Gastrocnemius medialis (tissue), 4 donors: ENCODE data around the gene B4GALT3. TPM values are rescaled to one million over a fixed set of nuclear protein-coding genes. Genes with fewer than 3 reads are reported as not detected.

Experiments
- ATAC-seq, 2 donors: fragments of 150-250 bp; one replicate each; pipeline ENCODE4 v1.9.1; 2016
- DNase-seq, 2 donors: peaks; one replicate each; pipeline ENCODE4 v3.0.0-alpha.2; 2019
- H3K27ac ChIP-seq, 4 donors: fragments of 200-600 bp; sonication (generic); 1 replicate in 1 of 4; 2 replicates in 3 of 4; pipeline ENCODE4 v1.5.1; 2016 to 2018; ENCODE audit warnings: mild to moderate bottlenecking in 2 of 4, moderate library complexity in 1 of 4
- H3K27me3 ChIP-seq, 3 donors: fragments of 200-600 bp; sonication (generic) in 2 of 3; 1 replicate in 1 of 3; 2 replicates in 2 of 3; pipeline versions ENCODE4 v1.5.1 to v1.6.0; 2016 to 2019; ENCODE audit warnings: mild to moderate bottlenecking in 1 of 3, moderate library complexity in 1 of 3
- H3K36me3 ChIP-seq, 2 donors: fragments of 200-600 bp; sonication (generic) in 1 of 2; one replicate each; pipeline ENCODE4 v1.5.1; 2017 to 2018
- H3K4me1 ChIP-seq, 2 donors: fragments of 200-600 bp; sonication (generic) in 1 of 2; one replicate each; pipeline ENCODE4 v1.5.1; 2016 to 2017; ENCODE audit warnings: mild to moderate bottlenecking in 2 of 2
- H3K4me3 ChIP-seq, 4 donors: fragments of 200-600 bp; sonication (generic) in 3 of 4; 1 replicate in 1 of 4; 2 replicates in 3 of 4; pipeline ENCODE4 v1.5.1; 2016 to 2019; ENCODE audit warnings: mild to moderate bottlenecking in 2 of 4
- H3K9me3 ChIP-seq, 3 donors: fragments of 200-600 bp; sonication (generic) in 2 of 3; 1 replicate in 1 of 3; 2 replicates in 2 of 3; pipeline ENCODE4 v1.5.1; 2016 to 2019
- POLR2A ChIP-seq, 2 donors: fragments of 450-650 bp; IDR thresholded peaks; one replicate each; pipeline ENCODE4 v1.6.1; 2017; ENCODE audit warnings: antibody characterized with exemption in 2 of 2, mild to moderate bottlenecking in 2 of 2, moderate library complexity in 2 of 2
- in situ Hi-C, 4 donors: fragments of 200-750 bp; cut with MboI; loops; one replicate each; pipeline versions ENCODE4 v1.15.0 to v1.8.0; 2017; ENCODE audit warnings: low sequenced_read_pairs in 4 of 4
- intact Hi-C: fragments of 100-400 bp; cut with DNase I; formaldehyde crosslinking; loops from one replicate; pipeline ENCODE4 v1.15.1; 2023; ENCODE audit warnings: low total_unique reads
- total RNA-seq, 4 donors: library from RNA; depleted of rRNA; stranded (reverse); fragments of >200 nt; gene quantifications; one replicate each; pipeline versions ENCODE4 v1.1.0 to v1.2.3, GENCODE V29; 2016
- TF ChIP-seq, protein P1 (sequence below), 5 experiments: fragments of 450-650 bp in 3 of 5; fragments of 200-600 bp in 2 of 5; sonication (generic) in 2 of 5; IDR thresholded peaks in 4 of 5; conservative IDR thresholded peaks in 1 of 5; 1 replicate in 4 of 5; 2 replicates in 1 of 5; pipeline ENCODE4 v1.5.1; 2016 to 2019; ENCODE audit warnings: antibody characterized with exemption in 5 of 5, mild to moderate bottlenecking in 3 of 5, moderate library complexity in 3 of 5

The B4GALT3 gene
- total RNA-seq, 4 donors from 2014 or later: 35.5 to 47.7 (median 43.7) TPM

DNA sequence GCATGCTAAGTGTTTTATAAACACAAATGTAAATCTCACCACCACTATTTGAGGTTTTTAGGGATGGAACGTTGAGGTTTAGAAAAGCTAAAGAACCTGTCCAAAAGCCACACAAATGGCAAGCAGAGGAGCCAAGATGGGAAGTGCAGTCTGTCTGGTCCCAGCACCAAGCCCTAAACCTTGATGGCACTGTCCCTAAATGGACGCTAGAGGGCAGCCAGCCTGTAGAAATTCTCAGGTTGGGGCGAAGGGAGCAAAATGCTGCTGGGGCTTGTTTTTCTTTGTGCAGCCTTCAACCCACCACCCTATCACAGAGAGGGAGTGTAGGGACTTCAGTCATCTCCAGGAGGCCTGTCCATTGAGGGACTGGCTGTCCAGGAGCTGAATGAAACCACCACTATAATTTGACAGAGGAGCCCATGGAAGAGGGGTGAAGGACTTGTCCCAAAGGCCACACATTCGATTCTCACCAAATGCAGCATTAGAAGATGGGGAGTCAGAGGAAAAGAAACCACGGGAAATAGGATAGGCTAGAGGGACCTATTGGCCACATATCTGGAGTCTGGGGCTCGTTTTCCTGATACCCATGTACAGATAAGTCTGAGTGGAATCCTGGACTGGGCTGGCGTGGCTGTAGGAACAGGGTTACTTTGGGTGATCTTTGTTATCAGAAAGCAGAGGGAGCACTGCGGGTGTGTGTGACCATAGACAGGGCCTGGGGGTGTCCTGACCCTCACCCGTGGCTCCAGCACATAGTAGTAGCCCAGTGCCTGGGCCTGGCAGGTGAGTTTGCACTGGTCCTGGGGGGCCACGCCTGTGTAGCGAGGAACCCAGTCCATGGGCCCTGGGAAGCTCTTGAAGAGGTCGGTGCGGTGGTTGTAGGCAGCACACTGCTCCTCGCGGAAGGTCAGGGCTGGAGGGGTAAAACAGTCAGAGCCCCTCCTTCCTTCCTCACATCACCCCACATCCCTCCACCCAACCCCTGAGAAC is 15.5 kb upstream of the B4GALT3 start:
- Histone ChIP-seq H3K27ac (peak overlapping the region in 3 of 4 donors; percentile 54 to 94 (median 58)), H3K36me3 (no peaks in the 10 kb centered on the region), H3K4me3 (no peak overlapping the region), H3K9me3 (no peaks in the 10 kb centered on the region), H3K4me1 (peaks cover 9% of the 10 kb centered on the region in 2 donors), H3K27me3 (no peaks in the 10 kb centered on the region)
- intact Hi-C loops: loop anchor here (2.0 kb wide), 1 partner anchor 32 kb away; no protein-coding TSS in a partner anchor
- in situ Hi-C loops: loop anchor here in 2 of 4 donors (10.0 to 25.0 kb wide), 2 partner anchors 192 to 570 kb away; partner anchors contain the start of gene ATF6 (in 1 of the 2)
- TF ChIP-seq POLR2A (IDR thresholded peaks at IDR 0.05): no peak
- TF ChIP-seq, protein P1, sequence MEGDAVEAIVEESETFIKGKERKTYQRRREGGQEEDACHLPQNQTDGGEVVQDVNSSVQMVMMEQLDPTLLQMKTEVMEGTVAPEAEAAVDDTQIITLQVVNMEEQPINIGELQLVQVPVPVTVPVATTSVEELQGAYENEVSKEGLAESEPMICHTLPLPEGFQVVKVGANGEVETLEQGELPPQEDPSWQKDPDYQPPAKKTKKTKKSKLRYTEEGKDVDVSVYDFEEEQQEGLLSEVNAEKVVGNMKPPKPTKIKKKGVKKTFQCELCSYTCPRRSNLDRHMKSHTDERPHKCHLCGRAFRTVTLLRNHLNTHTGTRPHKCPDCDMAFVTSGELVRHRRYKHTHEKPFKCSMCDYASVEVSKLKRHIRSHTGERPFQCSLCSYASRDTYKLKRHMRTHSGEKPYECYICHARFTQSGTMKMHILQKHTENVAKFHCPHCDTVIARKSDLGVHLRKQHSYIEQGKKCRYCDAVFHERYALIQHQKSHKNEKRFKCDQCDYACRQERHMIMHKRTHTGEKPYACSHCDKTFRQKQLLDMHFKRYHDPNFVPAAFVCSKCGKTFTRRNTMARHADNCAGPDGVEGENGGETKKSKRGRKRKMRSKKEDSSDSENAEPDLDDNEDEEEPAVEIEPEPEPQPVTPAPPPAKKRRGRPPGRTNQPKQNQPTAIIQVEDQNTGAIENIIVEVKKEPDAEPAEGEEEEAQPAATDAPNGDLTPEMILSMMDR (IDR thresholded peaks at IDR 0.05 in 4 of 5, conservative IDR thresholded peaks at IDR 0.05 in 1 of 5): peak; percentile 71 to 89 (median 75)
- peak in 1 of 2 donors; percentile 57 for DNase-seq
- peak; percentile 75 to 82 for ATAC-seq

GRCh38 chr1:161191971-161192370 is 14.7 kb upstream of the B4GALT3 start:
- Histone ChIP-seq H3K9me3 (no peaks in the 10 kb centered on the region), H3K36me3 (no peaks in the 10 kb centered on the region), H3K27ac (no peak overlapping the region), H3K27me3 (no peaks in the 10 kb centered on the region), H3K4me1 (peaks cover 3 to 4% of the 10 kb centered on the region in 2 donors), H3K4me3 (no peak overlapping the region)
- intact Hi-C loops (loop anchor here (2.0 kb wide), 1 partner anchor 33 kb away; no protein-coding TSS in a partner anchor), in situ Hi-C loops (loop anchor here in 2 of 4 donors (10.0 to 25.0 kb wide), 2 partner anchors 193 to 570 kb away; partner anchors contain the start of gene ATF6 (in 1 of the 2))
- TF ChIP-seq POLR2A (IDR thresholded peaks at IDR 0.05): no peak
- TF ChIP-seq, protein P1 (IDR thresholded peaks at IDR 0.05 in 4 of 5, conservative IDR thresholded peaks at IDR 0.05 in 1 of 5): no peak
- DNase-seq (no peak), ATAC-seq (no peak)

DNA sequence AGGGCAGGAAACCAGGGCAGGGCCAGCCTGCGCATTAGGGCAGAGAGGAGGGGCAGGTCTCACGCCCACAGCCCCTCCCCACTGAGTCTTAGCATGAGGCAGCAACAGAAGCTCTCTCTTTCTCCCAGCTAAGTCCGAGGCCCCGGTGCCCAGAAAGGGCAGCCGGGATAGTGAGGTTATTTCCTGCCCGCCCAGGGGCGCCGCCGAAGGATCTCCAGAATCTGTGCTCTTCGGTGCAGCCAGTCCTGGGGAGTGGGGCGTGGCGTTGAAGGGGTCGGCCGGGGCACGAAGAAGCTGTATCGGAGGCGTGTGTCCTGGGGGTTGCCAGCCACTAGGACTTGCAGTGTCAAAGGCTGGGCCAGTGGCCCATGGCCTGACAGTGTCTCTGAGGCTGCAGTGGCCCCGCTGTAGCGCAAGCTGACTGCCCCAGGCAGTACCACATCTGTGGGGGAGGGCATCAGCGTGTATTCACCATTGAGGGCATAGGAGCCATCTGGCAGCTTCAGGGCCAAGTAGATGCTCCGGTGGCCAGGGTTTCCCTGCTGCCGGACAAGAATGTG is 13.7 kb upstream of the B4GALT3 start:
- no peak for ATAC-seq
- H3K27me3 ChIP-seq: no peaks in the 10 kb centered on the region
- no peak overlapping the region for H3K4me3 ChIP-seq
- no peak for TF ChIP-seq POLR2A (IDR thresholded peaks at IDR 0.05)
- TF ChIP-seq, protein P1 (IDR thresholded peaks at IDR 0.05 in 4 of 5, conservative IDR thresholded peaks at IDR 0.05 in 1 of 5): no peak
- peaks cover 8% of the 10 kb centered on the region in 2 donors for H3K4me1 ChIP-seq
- no peaks in the 10 kb centered on the region for H3K9me3 ChIP-seq
- peak overlapping the region in 1 of 4 donors; percentile 23 for H3K27ac ChIP-seq
- intact Hi-C loops (no loop called here), in situ Hi-C loops (loop anchor here in 2 of 4 donors (10.0 to 25.0 kb wide), 2 partner anchors 194 to 571 kb away; partner anchors contain the start of gene ATF6 (in 1 of the 2))
- H3K36me3 ChIP-seq: no peaks in the 10 kb centered on the region
- no peak for DNase-seq

DNA sequence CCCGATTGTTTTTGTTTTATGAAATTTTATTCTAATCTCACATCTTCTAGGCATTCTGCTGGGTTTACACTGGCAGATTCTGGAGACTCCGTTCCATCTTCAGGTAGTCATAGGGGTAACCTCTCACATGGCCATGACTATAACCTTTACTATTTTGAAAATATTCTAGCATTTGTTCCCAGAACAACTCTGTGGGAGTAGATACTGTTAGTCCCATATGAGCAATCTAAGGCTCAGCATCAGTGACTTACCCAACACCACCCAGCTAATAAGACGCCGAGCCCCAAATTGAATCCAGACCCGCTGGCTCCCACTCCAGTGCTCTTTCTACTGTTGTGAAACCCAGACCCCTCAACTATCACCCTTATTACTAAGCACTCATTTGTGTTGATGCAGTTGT is 11.7 kb upstream of the B4GALT3 start:
- no peaks in the 10 kb centered on the region for H3K9me3 ChIP-seq
- DNase-seq (no peak), ATAC-seq (no peak)
- H3K4me3 ChIP-seq: no peak overlapping the region
- no peaks in the 10 kb centered on the region for H3K36me3 ChIP-seq
- no peaks in the 10 kb centered on the region for H3K27me3 ChIP-seq
- H3K4me1 ChIP-seq: peaks cover 21 to 24% of the 10 kb centered on the region in 2 donors
- in situ Hi-C loops: loop anchor here in 1 of 4 donors (25.0 kb wide), 1 partner anchor 573 kb away; the partner anchor contains the start of gene ATF6
- intact Hi-C loops: no loop called here
- no peak for TF ChIP-seq POLR2A (IDR thresholded peaks at IDR 0.05)
- TF ChIP-seq, protein P1 (IDR thresholded peaks at IDR 0.05 in 4 of 5, conservative IDR thresholded peaks at IDR 0.05 in 1 of 5): no peak
- no peak overlapping the region for H3K27ac ChIP-seq
